SK-N-SH treated with all-trans-retinoic acid at 6 μM for 48 hours (cell line): Measurements from ENCODE around the gene ALX1.

ENCODE experiments used
- CSDC2 ChIP-seq: fragments of 250-450 bp; sonication (Bioruptor Pico); IDR thresholded peaks from 2 replicates; pipeline ENCODE4 v1.5.0; 2020; ENCODE audit warnings: mild to moderate bottlenecking, moderate library complexity
- OSR1 ChIP-seq: fragments of 250-450 bp; sonication (Bioruptor Pico); IDR thresholded peaks from 2 replicates; pipeline ENCODE4 v1.8.0; 2022; ENCODE audit warnings: moderate library complexity, mild to moderate bottlenecking, inconsistent platforms
- PATZ1 ChIP-seq: fragments of 250-450 bp; sonication (Bioruptor Pico); IDR thresholded peaks from 2 replicates; pipeline ENCODE4 v1.8.0; 2020; ENCODE audit warnings: mild to moderate bottlenecking, moderate library complexity, borderline replicate concordance
- PPARA ChIP-seq: fragments of 250-450 bp; sonication (Bioruptor Pico); IDR thresholded peaks from 2 replicates; pipeline ENCODE4 v1.5.0; 2020; ENCODE audit warnings: mild to moderate bottlenecking, borderline replicate concordance
- TOX ChIP-seq: fragments of 250-450 bp; sonication (Bioruptor Pico); IDR thresholded peaks from 2 replicates; pipeline ENCODE4 v1.8.0; 2021; ENCODE audit warnings: mild to moderate bottlenecking, moderate library complexity, borderline replicate concordance
- ZC3H10 ChIP-seq: fragments of 250-450 bp; sonication (Bioruptor Pico); IDR thresholded peaks from 2 replicates; pipeline ENCODE4 v1.5.1; 2021; ENCODE audit warnings: mild to moderate bottlenecking, moderate library complexity
- ZFP3 ChIP-seq: fragments of 250-450 bp; sonication (Bioruptor Pico); IDR thresholded peaks from 2 replicates; pipeline ENCODE4 v1.5.0; 2020; ENCODE audit warnings: mild to moderate bottlenecking, moderate library complexity
- ZFP30 ChIP-seq: fragments of 450-650 bp; formaldehyde crosslinking; IDR thresholded peaks from 2 replicates; pipeline ENCODE4 v1.5.0; 2022; ENCODE audit warnings: mild to moderate bottlenecking, moderate library complexity
- ZNF565 ChIP-seq: fragments of 450-650 bp; formaldehyde crosslinking; conservative IDR thresholded peaks from 2 replicates; pipeline ENCODE4 v1.5.0; 2020; ENCODE audit warnings: low read depth, mild to moderate bottlenecking, moderate library complexity
- ZNF8 ChIP-seq: fragments of 450-650 bp; formaldehyde crosslinking; IDR thresholded peaks from 2 replicates; pipeline ENCODE4 v1.5.0; 2020; ENCODE audit warnings: mild to moderate bottlenecking, moderate library complexity
- TF ChIP-seq, protein P1 (sequence below): fragments of 250-450 bp; sonication (Bioruptor Pico); IDR thresholded peaks from 2 replicates; pipeline ENCODE4 v1.8.0; 2021; ENCODE audit warnings: low read depth, mild to moderate bottlenecking, moderate library complexity, borderline replicate concordance

GRCh38 chr12:85260447-85260846 is 19.6 kb upstream of the ALX1 start:
- TF ChIP-seq ZNF565 (CRISPR knock-in tag) = no peak
- TF ChIP-seq PATZ1 (CRISPR knock-in tag) = no peak
- TF ChIP-seq PPARA (CRISPR knock-in tag) = no peak
- TF ChIP-seq OSR1 (CRISPR knock-in tag) = no peak
- TF ChIP-seq TOX (CRISPR knock-in tag) = no peak
- no peak for TF ChIP-seq ZFP30
- TF ChIP-seq ZNF8 (CRISPR knock-in tag) = no peak
- TF ChIP-seq CSDC2 = no peak
- no peak for TF ChIP-seq ZFP3 (CRISPR knock-in tag)
- TF ChIP-seq ZC3H10 = no peak
- TF ChIP-seq, protein P1, sequence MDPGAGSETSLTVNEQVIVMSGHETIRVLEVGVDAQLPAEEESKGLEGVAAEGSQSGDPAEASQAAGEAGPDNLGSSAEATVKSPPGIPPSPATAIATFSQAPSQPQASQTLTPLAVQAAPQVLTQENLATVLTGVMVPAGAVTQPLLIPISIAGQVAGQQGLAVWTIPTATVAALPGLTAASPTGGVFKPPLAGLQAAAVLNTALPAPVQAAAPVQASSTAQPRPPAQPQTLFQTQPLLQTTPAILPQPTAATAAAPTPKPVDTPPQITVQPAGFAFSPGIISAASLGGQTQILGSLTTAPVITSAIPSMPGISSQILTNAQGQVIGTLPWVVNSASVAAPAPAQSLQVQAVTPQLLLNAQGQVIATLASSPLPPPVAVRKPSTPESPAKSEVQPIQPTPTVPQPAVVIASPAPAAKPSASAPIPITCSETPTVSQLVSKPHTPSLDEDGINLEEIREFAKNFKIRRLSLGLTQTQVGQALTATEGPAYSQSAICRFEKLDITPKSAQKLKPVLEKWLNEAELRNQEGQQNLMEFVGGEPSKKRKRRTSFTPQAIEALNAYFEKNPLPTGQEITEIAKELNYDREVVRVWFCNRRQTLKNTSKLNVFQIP (CRISPR knock-in tag) = no peak
